Right lobe of liver (tissue), 6 donors: ENCODE measurements around the gene ALDH16A1. TPM values are rescaled to one million over a fixed set of nuclear protein-coding genes. Genes with fewer than 3 reads are reported as not detected.

Experiments
- ATAC-seq, 4 donors: fragments of 200-7000 bp; cut with Tn5 transposase; one replicate each; pipeline ENCODE4 v1.9.1; 2020; ENCODE audit warnings: mild to moderate bottlenecking in 4 of 4, moderate library complexity in 4 of 4
- DNase-seq, 3 donors: peaks; one replicate each; pipeline ENCODE4 v3.0.0-alpha.2; 2020
- H3K27ac ChIP-seq, 3 donors: fragments of 200-600 bp; one replicate each; pipeline ENCODE4 v1.8.0; 2022
- H3K27me3 ChIP-seq, 2 donors: fragments of 200-600 bp; one replicate each; pipeline ENCODE4 v1.8.0; 2022
- H3K36me3 ChIP-seq, 4 donors: fragments of 200-600 bp; sonication (generic) in 1 of 4; one replicate each; pipeline versions ENCODE4 v1.5.1 to v1.8.0; 2017 to 2022; ENCODE audit warnings: control low read depth in 1 of 4
- H3K4me1 ChIP-seq, 4 donors: fragments of 200-600 bp; sonication (generic) in 1 of 4; one replicate each; pipeline versions ENCODE4 v1.5.1 to v1.8.0; 2017 to 2022; ENCODE audit warnings: control low read depth in 1 of 4
- H3K4me3 ChIP-seq, 3 donors: fragments of 200-600 bp; one replicate each; pipeline ENCODE4 v1.8.0; 2022
- H3K9me3 ChIP-seq, 4 donors: fragments of 200-600 bp; sonication (generic) in 1 of 4; one replicate each; pipeline versions ENCODE4 v1.5.1 to v1.8.0; 2017 to 2022; ENCODE audit warnings: control low read depth in 1 of 4
- CTCF ChIP-seq, 4 donors: fragments of 200-600 bp in 3 of 4; fragments of 450-650 bp in 1 of 4; IDR thresholded peaks; one replicate each; pipeline versions ENCODE4 v1.5.1 to v1.8.0; 2016 to 2022; ENCODE audit warnings: antibody characterized with exemption in 4 of 4, mild to moderate bottlenecking in 2 of 4
- POLR2A ChIP-seq: fragments of 450-650 bp; IDR thresholded peaks from one replicate; pipeline ENCODE4 v1.6.1; 2017; ENCODE audit warnings: antibody characterized with exemption, mild to moderate bottlenecking
- WGBS: methylation state at CpG from one replicate; pipeline ENCODE4 v1.1.6; 2018; ENCODE audit warnings: low coverage, low lambda C conversion rate; ENCODE audit not compliant: insufficient coverage; ENCODE audit errors: missing lambda C conversion rate; 5-methylcytosine and 5-hydroxymethylcytosine counted together
- intact Hi-C, 2 donors: fragments of 100-400 bp; cut with DNase I; formaldehyde crosslinking; loops; one replicate each; pipeline versions ENCODE4 v1.11.2 to v1.14.1; 2022
- total RNA-seq, 6 experiments: library from RNA; depleted of rRNA in 2 of 6; stranded (reverse); fragments of >200 nt in 2 of 6; fragmentation: NEBNext Ultra II Directional in 3 of 6; extraction: Animal tissue kit (Norgen Biotek cat#: 25700) in 3 of 6; gene quantifications; one replicate each; pipeline versions ENCODE4 v1.1.0 to v1.2.4, GENCODE V29; 2016 to 2023
- donor health status: DM: no; HTN: yes; CAD: no.
- donor health status: DM: no; HTN: no; CAD: no.
- donor health status: DM: no; HTN: no; CAD: no.
- donor health status: DM: no; HTN: yes; CAD: no.
- donor health status: DM: no; HTN: yes; CAD: no.

Gene ALDH16A1
- total RNA-seq, 6 experiments from 2014 or later: 14.4 to 29.6 (median 19.8) TPM

- DNase-seq (no peak), ATAC-seq (no peak)
- Histone ChIP-seq H3K9me3 (no peaks in the 10 kb centered on the region), H3K27ac (no peak overlapping the region), H3K27me3 (peaks cover 9 to 23% of the 10 kb centered on the region in 2 donors), H3K4me1 (peaks cover 0 to 7% (median 0%) of the 10 kb centered on the region in 4 donors), H3K36me3 (no peaks in the 10 kb centered on the region), H3K4me3 (no peak overlapping the region)
- 59% methylated on average over 2 of the region's 3 CpGs for WGBS
- TF ChIP-seq POLR2A: no peak
- no peak for TF ChIP-seq CTCF (IDR thresholded peaks at IDR 0.05)
- intact Hi-C loops: no loop called here
Observed at GRCh38 chr19:49421878-49422202, 31.2 kb upstream of the ALDH16A1 start.

GRCh38 chr19:49422407-49423070, 30.5 kb upstream of the ALDH16A1 start:
- intact Hi-C loops: no loop called here
- Histone ChIP-seq H3K4me3 (no peak overlapping the region), H3K36me3 (no peaks in the 10 kb centered on the region), H3K27ac (no peak overlapping the region), H3K27me3 (peaks cover 9 to 23% of the 10 kb centered on the region in 2 donors), H3K4me1 (peaks cover 0 to 7% (median 0%) of the 10 kb centered on the region in 4 donors), H3K9me3 (no peaks in the 10 kb centered on the region)
- no peak for DNase-seq
- peak; percentile 31 to 60 (median 48) for ATAC-seq
- TF ChIP-seq CTCF (IDR thresholded peaks at IDR 0.05) (peak; percentile 21 to 27 (median 24)), POLR2A (no peak)
- WGBS: 6% methylated on average over 12 of the region's 58 CpGs

- H3K4me1 ChIP-seq: peaks cover 0 to 7% (median 0%) of the 10 kb centered on the region in 4 donors
- 7% methylated on average over 19 of the region's 42 CpGs for WGBS
- ATAC-seq (no peak), DNase-seq (no peak)
- peaks cover 9 to 23% of the 10 kb centered on the region in 2 donors for H3K27me3 ChIP-seq
- intact Hi-C loops: no loop called here
- no peak within 1 kb of the TSS for H3K27ac ChIP-seq
- TF ChIP-seq CTCF (IDR thresholded peaks at IDR 0.05): no peak
- no peak for TF ChIP-seq POLR2A
- H3K9me3 ChIP-seq: no peaks in the 10 kb centered on the region
- no peaks in the 10 kb centered on the region for H3K36me3 ChIP-seq
- no peak within 1 kb of the TSS for H3K4me3 ChIP-seq
Observed at GRCh38 chr19:49423071-49423984, 29.7 kb upstream of the ALDH16A1 start, which contains the start of gene PTH2. Gene PTH2 (minus strand): TSS chr19:49423441. CDS start chr19:49423339, 102 bp downstream.

- H3K9me3 ChIP-seq: no peaks in the 10 kb centered on the region
- H3K4me3 ChIP-seq: no peak overlapping the region
- DNase-seq: no peak
- no peak overlapping the region for H3K27ac ChIP-seq
- ATAC-seq: no peak
- intact Hi-C loops: no loop called here
- TF ChIP-seq POLR2A: no peak
- no peak for TF ChIP-seq CTCF (IDR thresholded peaks at IDR 0.05)
- 3% methylated on average over 3 of the region's 3 CpGs for WGBS
- peaks cover 0 to 7% (median 0%) of the 10 kb centered on the region in 4 donors for H3K4me1 ChIP-seq
- no peaks in the 10 kb centered on the region for H3K36me3 ChIP-seq
- H3K27me3 ChIP-seq: peaks cover 9 to 23% of the 10 kb centered on the region in 2 donors
Observed at GRCh38 chr19:49423985-49424303, 29.1 kb upstream of the ALDH16A1 start.
